Coronary artery (tissue), 2 donors: ENCODE data around the gene PPDPF.

Source experiments
- DNase-seq: peaks from one replicate; pipeline ENCODE4 v3.0.0-alpha.2; 2017; ENCODE audit warnings: low spot score
- H3K27ac ChIP-seq, 2 donors: fragments of 200-600 bp; sonication (generic); one replicate each; pipeline ENCODE4 v1.5.1; 2016 to 2019
- H3K4me3 ChIP-seq: fragments of 200-600 bp; sonication (generic); 2 replicates; pipeline ENCODE4 v1.5.1; 2016; ENCODE audit warnings: mild to moderate bottlenecking, moderate library complexity
- TF ChIP-seq, protein P1 (sequence below): fragments of 200-600 bp; sonication (generic); IDR thresholded peaks from one replicate; pipeline ENCODE4 v1.5.1; 2019; ENCODE audit warnings: antibody characterized with exemption

Gene PPDPF

DNA sequence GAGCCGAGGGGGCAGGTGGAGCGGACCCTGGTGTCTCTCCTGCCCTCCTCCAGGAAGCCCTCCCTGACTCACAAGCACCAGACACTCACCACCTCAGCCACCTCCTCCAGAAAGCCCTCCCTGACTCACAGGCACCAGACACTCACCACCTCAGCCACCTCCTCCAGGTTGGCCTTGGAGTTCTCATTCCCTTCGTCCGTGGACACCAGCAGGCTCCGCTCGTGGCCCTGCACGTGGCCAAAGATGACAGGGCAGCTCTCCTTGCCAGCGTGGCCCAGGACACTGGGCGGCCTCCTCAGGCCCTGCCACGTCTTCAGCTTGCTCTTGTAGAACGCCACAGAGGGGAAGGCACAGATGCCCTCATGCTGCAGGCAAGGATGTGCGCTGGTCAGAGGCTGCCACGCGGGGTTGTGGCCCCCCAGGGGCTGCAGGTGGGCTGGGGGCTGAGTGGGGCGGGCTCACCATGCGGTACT lies 39.8 kb downstream of the PPDPF start:
- no peak for DNase-seq
- Histone ChIP-seq H3K27ac (no peak overlapping the region), H3K4me3 (no peak overlapping the region)
- TF ChIP-seq, protein P1, sequence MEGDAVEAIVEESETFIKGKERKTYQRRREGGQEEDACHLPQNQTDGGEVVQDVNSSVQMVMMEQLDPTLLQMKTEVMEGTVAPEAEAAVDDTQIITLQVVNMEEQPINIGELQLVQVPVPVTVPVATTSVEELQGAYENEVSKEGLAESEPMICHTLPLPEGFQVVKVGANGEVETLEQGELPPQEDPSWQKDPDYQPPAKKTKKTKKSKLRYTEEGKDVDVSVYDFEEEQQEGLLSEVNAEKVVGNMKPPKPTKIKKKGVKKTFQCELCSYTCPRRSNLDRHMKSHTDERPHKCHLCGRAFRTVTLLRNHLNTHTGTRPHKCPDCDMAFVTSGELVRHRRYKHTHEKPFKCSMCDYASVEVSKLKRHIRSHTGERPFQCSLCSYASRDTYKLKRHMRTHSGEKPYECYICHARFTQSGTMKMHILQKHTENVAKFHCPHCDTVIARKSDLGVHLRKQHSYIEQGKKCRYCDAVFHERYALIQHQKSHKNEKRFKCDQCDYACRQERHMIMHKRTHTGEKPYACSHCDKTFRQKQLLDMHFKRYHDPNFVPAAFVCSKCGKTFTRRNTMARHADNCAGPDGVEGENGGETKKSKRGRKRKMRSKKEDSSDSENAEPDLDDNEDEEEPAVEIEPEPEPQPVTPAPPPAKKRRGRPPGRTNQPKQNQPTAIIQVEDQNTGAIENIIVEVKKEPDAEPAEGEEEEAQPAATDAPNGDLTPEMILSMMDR, result no peak

DNA sequence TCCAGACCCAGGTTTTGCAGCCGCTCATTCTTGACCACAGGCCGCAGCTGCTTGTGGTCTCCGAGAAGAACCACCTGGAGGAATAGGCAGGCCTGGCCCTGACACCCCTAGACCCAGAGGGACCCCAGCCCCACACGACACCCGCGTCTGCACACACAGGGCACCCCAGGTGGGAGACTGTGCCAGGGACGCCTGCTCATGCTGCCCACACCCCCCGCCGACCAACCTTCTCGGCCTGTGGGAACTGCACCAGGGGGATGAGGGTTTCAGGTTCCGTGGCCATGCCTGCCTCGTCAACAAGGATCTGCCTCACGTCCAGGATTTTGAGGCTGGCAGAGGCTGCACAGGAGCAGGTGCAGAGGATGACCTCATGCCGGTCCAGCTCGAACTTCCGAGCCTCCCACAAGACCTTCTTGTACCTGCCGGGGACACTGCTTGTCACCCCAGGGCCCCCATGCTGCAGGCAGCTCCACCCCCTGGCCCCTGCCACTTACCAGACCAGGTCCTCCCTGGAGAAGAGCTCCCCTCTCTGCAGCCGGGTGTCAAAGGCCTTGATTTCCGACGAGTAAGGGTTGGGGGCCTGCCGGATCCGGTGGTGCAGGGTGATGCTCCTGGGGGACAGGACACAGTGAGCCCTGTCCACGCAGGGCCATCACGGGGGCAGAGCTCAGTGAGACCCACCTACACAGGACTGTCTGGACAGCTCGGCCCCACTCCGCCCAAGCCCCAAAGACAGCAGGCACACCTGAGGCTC lies 40.5 kb downstream of the PPDPF start:
- no peak for DNase-seq
- Histone ChIP-seq H3K4me3 (no peak overlapping the region), H3K27ac (no peak overlapping the region)
- TF ChIP-seq, protein P1, result no peak

DNA sequence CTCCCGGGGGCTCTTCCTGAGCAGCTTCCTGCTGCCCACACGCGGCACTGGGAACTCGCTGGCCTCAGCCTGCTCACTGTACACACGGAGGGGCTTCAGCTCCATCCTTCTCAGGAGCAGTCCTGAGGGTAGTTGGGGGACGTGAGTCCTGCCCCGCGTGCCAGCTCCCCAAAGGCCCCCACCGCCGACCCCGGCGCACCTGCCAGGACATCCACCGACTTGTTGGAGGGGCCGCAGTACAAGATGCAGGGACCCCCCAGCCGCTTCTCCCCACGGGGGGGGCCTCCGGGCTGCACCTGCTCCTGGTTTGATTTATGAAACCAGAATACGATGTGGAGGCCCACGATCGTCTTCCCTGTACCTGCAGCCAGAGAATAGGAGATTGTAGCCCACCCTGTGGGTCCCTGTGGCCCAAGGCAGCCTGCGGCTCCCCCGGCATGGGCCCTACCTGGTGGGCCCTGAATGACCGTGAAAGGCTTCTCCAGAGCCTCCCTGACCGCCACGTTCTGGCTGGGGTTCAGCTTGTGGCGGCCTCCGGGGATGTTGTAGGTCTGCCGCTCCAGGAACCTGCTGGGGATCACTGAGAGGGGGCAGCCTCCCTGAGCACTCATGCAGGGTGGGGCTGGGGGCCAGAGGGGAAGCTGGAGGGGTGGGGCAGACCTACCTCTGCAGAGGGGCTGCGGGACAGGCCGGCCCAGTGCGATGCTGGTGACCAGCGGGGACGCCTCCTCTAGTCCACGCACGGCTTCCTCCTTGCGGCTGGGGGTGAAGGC lies 41.2 kb downstream of the PPDPF start:
- Histone ChIP-seq H3K4me3 (no peak overlapping the region), H3K27ac (no peak overlapping the region)
- TF ChIP-seq, protein P1, result no peak
- DNase-seq, result no peak

DNA sequence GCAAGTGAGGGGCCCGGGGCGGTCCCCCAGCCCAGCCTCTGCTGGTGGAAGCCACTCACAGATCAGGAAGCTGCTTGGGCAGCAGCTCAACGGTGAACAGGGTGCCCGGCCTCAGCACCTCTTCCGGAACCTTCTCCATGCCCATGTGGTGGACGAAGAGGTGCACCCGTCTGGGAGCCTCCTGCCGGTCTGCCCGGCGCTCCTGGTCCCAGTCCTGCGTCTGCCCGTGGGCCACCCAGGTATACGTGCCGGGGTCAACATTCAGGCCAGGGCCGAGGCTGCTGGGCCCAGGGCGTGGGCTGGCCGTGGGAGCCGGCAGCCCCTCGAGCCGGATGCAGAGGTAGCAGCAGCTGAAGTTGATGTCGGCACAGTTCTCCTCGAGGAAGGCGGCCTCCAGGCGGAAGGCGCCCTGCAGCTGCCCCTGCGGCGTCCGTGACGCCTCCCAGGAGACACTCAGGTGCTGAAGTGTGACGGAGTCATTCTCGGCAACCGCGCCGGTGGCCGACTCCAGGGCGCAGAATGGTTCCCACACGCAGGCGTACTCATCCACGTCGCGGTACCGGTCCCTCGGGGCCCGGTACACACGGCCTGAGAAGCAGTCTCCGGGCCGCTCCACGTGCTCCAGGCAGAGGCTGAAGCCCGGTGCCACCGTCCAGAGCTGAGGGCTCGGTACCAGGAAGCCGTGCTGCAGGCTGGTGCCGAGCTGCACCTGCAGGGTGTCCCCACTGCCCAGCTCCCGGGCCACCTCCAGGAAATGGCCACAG lies 42.1 kb downstream of the PPDPF start:
- DNase-seq, result no peak
- TF ChIP-seq, protein P1, result no peak
- no peak overlapping the region for H3K27ac ChIP-seq
- no peak overlapping the region for H3K4me3 ChIP-seq

DNA sequence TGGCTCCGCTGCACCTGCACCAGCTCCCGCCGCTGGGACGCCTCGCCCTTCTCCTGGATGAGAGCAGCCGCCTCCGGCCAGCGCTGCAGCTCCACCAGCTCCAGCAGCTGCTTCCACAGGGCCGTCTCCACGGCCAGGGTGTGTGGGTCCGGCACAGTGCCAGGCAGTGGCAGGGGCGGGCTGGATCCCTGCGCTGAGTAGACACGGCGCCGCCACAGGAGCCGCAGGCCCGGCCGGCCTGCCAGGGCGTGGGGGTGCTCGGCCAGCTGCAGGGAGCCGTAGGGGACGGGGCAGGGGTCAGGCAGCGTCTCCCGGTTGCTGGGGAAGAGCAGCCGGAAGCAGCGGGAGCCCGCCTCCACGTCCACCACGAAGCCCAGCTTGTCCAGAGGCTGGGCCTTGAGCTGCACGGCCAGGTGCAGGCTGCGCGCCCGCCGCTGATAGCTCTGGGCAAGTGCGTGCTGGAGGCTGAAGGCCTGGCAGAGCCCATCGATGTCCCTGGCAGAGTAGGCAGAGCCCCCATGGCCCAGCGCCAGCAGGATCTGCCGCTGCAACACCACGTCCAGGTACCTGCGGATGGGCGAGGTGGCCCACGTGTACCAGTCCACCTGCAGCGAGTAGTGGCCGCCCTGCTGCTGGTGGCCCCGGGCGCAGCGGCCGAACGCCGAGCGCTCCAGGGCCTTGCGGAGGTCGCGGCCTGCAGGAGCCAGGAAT lies 42.8 kb downstream of the PPDPF start:
- Histone ChIP-seq H3K27ac (no peak overlapping the region), H3K4me3 (no peak overlapping the region)
- TF ChIP-seq, protein P1, result no peak
- no peak for DNase-seq

DNA sequence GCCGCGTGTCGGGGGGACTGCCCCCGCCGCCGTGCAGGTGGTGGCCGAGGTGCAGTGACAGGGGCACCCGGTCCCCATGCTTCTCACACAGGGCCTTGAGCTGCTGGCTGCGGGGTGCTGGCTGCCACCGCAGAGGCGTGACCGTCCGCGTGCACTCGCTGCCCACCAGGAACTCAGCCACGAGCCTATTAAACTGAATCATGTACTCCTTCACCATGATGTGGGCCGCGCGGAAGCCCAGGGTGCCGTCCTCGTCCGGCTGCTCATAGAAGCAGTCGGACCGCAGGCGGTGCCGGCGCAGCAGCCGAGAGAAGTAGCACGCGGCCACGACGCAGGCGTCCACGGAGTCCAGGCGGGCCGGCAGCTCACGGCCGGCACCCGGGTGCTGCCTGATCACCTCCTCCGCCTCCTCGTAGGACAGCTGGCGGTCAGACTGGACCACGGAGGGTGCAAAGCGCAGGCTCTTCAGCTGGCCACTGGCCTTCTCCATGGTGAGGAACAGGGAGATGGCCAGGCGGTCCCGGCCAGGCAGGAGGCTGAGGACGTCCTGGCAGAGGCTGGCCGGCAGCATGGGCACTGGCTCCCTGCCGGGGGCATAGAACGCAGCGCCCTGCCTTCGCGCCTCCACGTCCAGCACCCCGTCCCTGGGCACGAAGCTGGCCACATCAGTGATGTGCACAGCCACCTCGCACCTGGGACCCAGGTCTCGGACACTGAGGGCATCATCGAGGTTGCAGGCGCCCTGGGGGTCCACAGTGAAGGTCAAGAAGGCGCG lies 43.7 kb downstream of the PPDPF start:
- TF ChIP-seq, protein P1, result no peak
- DNase-seq, result no peak
- no peak overlapping the region for H3K27ac ChIP-seq

More for the DNA sequence above, 43.7 kb downstream of the PPDPF start:
- no peak overlapping the region for H3K4me3 ChIP-seq
